H1 (cell line): ENCODE results near the gene NCAPD2.

Experiments used
- ATF2 ChIP-seq: IDR thresholded peaks from 2 replicates; pipeline ENCODE4 v1.6.1; 2012; ENCODE audit warnings: low read length, inconsistent platforms
- CREB1 ChIP-seq: IDR thresholded peaks from 2 replicates; pipeline ENCODE4 v1.6.1; 2012; ENCODE audit warnings: inconsistent platforms
- CTCF ChIP-seq, 3 experiments: IDR thresholded peaks; 1 replicate in 2 of 3; 2 replicates in 1 of 3; pipeline versions ENCODE4 v1.5.1 to v1.6.1; 2011; ENCODE audit warnings: low read length in 3 of 3, mild to moderate bottlenecking in 3 of 3, inconsistent platforms in 2 of 3, low read depth in 1 of 3, moderate library complexity in 1 of 3; ENCODE audit not compliant: insufficient read depth in 1 of 3; ENCODE audit errors: control extremely low read depth in 1 of 3
- EZH2 ChIP-seq: fragments of 200-600 bp; sonication (generic); IDR thresholded peaks from 2 replicates; pipeline ENCODE4 v1.7.1; 2012; ENCODE audit warnings: low read depth, mild to moderate bottlenecking, moderate library complexity, low read length, inconsistent platforms; ENCODE audit not compliant: severe bottlenecking
- KDM1A ChIP-seq: fragments of 200-600, 300-600 bp; sonication (generic); IDR thresholded peaks from 2 replicates; pipeline ENCODE4 v1.7.1; 2016; ENCODE audit warnings: mild to moderate bottlenecking, low read length, borderline replicate concordance
- MAX ChIP-seq: IDR thresholded peaks from 2 replicates; pipeline ENCODE4 v1.6.1; 2012; ENCODE audit warnings: inconsistent platforms
- POLR2A ChIP-seq, 2 experiments: IDR thresholded peaks; 1 replicate in 1 of 2; 2 replicates in 1 of 2; pipeline ENCODE4 v1.6.1; 2011; ENCODE audit warnings: low read depth in 2 of 2, low read length in 2 of 2, mild to moderate bottlenecking in 2 of 2; ENCODE audit errors: control extremely low read depth in 1 of 2

GRCh38 chr12:6556857-6557256 is 63.0 kb downstream of the NCAPD2 start:
- no peak for TF ChIP-seq KDM1A
- no peak for TF ChIP-seq EZH2
- TF ChIP-seq CTCF (IDR thresholded peaks at IDR 0.05; ENCODE audit: control extremely low read depth in 1 of 3, insufficient read depth in 1 of 3, low read depth in 1 of 3, low read length in 3 of 3) = no peak
- no peak for TF ChIP-seq POLR2A (IDR thresholded peaks at IDR 0.05; ENCODE audit: control extremely low read depth in 1 of 2, low read depth in 2 of 2, low read length in 2 of 2)
- no peak for TF ChIP-seq MAX
- TF ChIP-seq CREB1 = no peak
- no peak for TF ChIP-seq ATF2
